Thyroid gland (tissue), 4 donors: ENCODE measurements around the gene ARMC10. TPM values are rescaled to one million over a fixed set of nuclear protein-coding genes. Genes with fewer than 3 reads are reported as not detected.

Experiments used
- DNase-seq, 2 donors: peaks; one replicate each; pipeline ENCODE4 v3.0.0-alpha.2; 2019
- H3K27ac ChIP-seq, 3 donors: fragments of 200-600 bp; sonication (generic); 1 replicate in 2 of 3; 2 replicates in 1 of 3; pipeline ENCODE4 v1.5.1; 2016 to 2019; ENCODE audit warnings: mild to moderate bottlenecking in 1 of 3, moderate library complexity in 1 of 3
- H3K27me3 ChIP-seq: fragments of 200-600 bp; sonication (generic); one replicate; pipeline ENCODE4 v1.5.1; 2019
- H3K36me3 ChIP-seq, 2 donors: fragments of 200-600 bp; sonication (generic); one replicate each; pipeline ENCODE4 v1.5.1; 2016 to 2019
- H3K4me1 ChIP-seq, 2 donors: fragments of 200-600 bp; sonication (generic); one replicate each; pipeline ENCODE4 v1.5.1; 2017 to 2019
- H3K4me3 ChIP-seq, 3 donors: fragments of 200-600 bp; sonication (generic); replicated peaks in 1 of 3; 1 replicate in 2 of 3; 2 replicates in 1 of 3; pipeline ENCODE4 v1.5.1; 2016; ENCODE audit warnings: mild to moderate bottlenecking in 1 of 3
- H3K9me3 ChIP-seq: fragments of 200-600 bp; sonication (generic); one replicate; pipeline ENCODE4 v1.5.1; 2017
- CTCF ChIP-seq, 6 experiments: fragments of 200-600 bp in 3 of 6; fragments of 450-650 bp in 3 of 6; sonication (generic) in 3 of 6; IDR thresholded peaks; one replicate each; pipeline ENCODE4 v1.5.1; 2016 to 2019; ENCODE audit warnings: antibody characterized with exemption in 6 of 6, mild to moderate bottlenecking in 2 of 6, inconsistent platforms in 1 of 6, moderate library complexity in 1 of 6
- POLR2A ChIP-seq, 2 donors: fragments of 450-650 bp; IDR thresholded peaks; one replicate each; pipeline ENCODE4 v1.6.1; 2017; ENCODE audit warnings: antibody characterized with exemption in 2 of 2, mild to moderate bottlenecking in 2 of 2, moderate library complexity in 1 of 2
- WGBS, 2 donors: methylation state at CpG; one replicate each; pipeline ENCODE4 v1.1.5; 2017; 5-methylcytosine and 5-hydroxymethylcytosine counted together
- intact Hi-C: fragments of 100-400 bp; cut with DNase I; formaldehyde crosslinking; loops from one replicate; pipeline ENCODE4 v1.15.1; 2023
- total RNA-seq, 4 donors: library from RNA; depleted of rRNA; stranded (reverse); fragments of >200 nt; gene quantifications; one replicate each; pipeline ENCODE4 v1.2.3, GENCODE V29; 2016

The ARMC10 gene
- total RNA-seq, 4 donors from 2014 or later, result 44.1 to 72.4 (median 57.8) TPM

- H3K27me3 ChIP-seq, result no peaks in the 10 kb centered on the region
- H3K4me1 ChIP-seq, result no peaks in the 10 kb centered on the region
- TF ChIP-seq CTCF (IDR thresholded peaks at IDR 0.05) (no peak), POLR2A (IDR thresholded peaks at IDR 0.05) (no peak)
- H3K27ac ChIP-seq, result no peak overlapping the region
- peaks cover 8% of the 10 kb centered on the region in 2 donors for H3K36me3 ChIP-seq
- DNase-seq, result no peak
- H3K4me3 ChIP-seq, result no peak overlapping the region
- no peaks in the 10 kb centered on the region for H3K9me3 ChIP-seq
- intact Hi-C loops, result no loop called here
These were observed 46.7 kb downstream of the ARMC10 start for GRCh38 chr7:103121641-103122040.

- peaks cover 8 to 12% of the 10 kb centered on the region in 2 donors for H3K36me3 ChIP-seq
- DNase-seq, result no peak
- intact Hi-C loops, result no loop called here
- H3K4me3 ChIP-seq, result no peak overlapping the region
- H3K27ac ChIP-seq, result no peak overlapping the region
- H3K9me3 ChIP-seq, result no peaks in the 10 kb centered on the region
- H3K27me3 ChIP-seq, result no peaks in the 10 kb centered on the region
- TF ChIP-seq POLR2A (IDR thresholded peaks at IDR 0.05) (no peak), CTCF (IDR thresholded peaks at IDR 0.05) (no peak)
- no peaks in the 10 kb centered on the region for H3K4me1 ChIP-seq
- WGBS, 2 donors, result 63 to 66% methylated on average over 3 of the region's 3 CpGs
These were observed 48.6 kb downstream of the ARMC10 start for GRCh38 chr7:103123529-103123928.

- Histone ChIP-seq H3K27ac (no peak overlapping the region), H3K27me3 (no peaks in the 10 kb centered on the region), H3K36me3 (peaks cover 8 to 12% of the 10 kb centered on the region in 2 donors), H3K4me1 (no peaks in the 10 kb centered on the region), H3K4me3 (no peak overlapping the region), H3K9me3 (no peaks in the 10 kb centered on the region)
- TF ChIP-seq POLR2A (IDR thresholded peaks at IDR 0.05), result no peak
- TF ChIP-seq CTCF (IDR thresholded peaks at IDR 0.05), result no peak
- 77 to 79% methylated on average over 6 of the region's 6 CpGs for WGBS, 2 donors
- DNase-seq, result no peak
- intact Hi-C loops, result no loop called here
These were observed 49.6 kb downstream of the ARMC10 start for GRCh38 chr7:103124429-103124979.

GRCh38 chr7:103127006-103127405, 52.1 kb downstream of the ARMC10 start:
- Histone ChIP-seq H3K27me3 (no peaks in the 10 kb centered on the region), H3K4me3 (no peak overlapping the region), H3K36me3 (peaks cover 0 to 7% of the 10 kb centered on the region in 2 donors), H3K9me3 (no peaks in the 10 kb centered on the region), H3K4me1 (no peaks in the 10 kb centered on the region), H3K27ac (no peak overlapping the region)
- DNase-seq, result no peak
- WGBS, 2 donors, result 87 to 88% methylated on average over 2 of the region's 2 CpGs
- TF ChIP-seq CTCF (IDR thresholded peaks at IDR 0.05) (no peak), POLR2A (IDR thresholded peaks at IDR 0.05) (no peak)
- intact Hi-C loops, result no loop called here

- 86 to 87% methylated on average over 6 of the region's 6 CpGs for WGBS, 2 donors
- Histone ChIP-seq H3K27me3 (no peaks in the 10 kb centered on the region), H3K27ac (no peak overlapping the region), H3K4me1 (peaks cover 13 to 22% of the 10 kb centered on the region in 2 donors), H3K36me3 (peaks cover 0 to 7% of the 10 kb centered on the region in 2 donors), H3K9me3 (no peaks in the 10 kb centered on the region), H3K4me3 (no peak overlapping the region)
- no peak for DNase-seq
- intact Hi-C loops, result no loop called here
- no peak for TF ChIP-seq POLR2A (IDR thresholded peaks at IDR 0.05)
- TF ChIP-seq CTCF (IDR thresholded peaks at IDR 0.05), result no peak
These were observed 55.0 kb downstream of the ARMC10 start for GRCh38 chr7:103129702-103130549.
